Keratinocyte (primary cell): ENCODE results near the gene ANKRD6. TPM values are rescaled to one million over a fixed set of nuclear protein-coding genes. Genes with fewer than 3 reads are reported as not detected.

Source experiments
- DNase-seq: peaks from one replicate; pipeline ENCODE4 v3.0.0-alpha.2; 2011; ENCODE audit warnings: low read depth, missing footprints, low spot score
- FAIRE-seq: peaks from 2 replicates; lab custom pipeline; 2011; peaks lifted over from hg19 to GRCh38; lab: Jason Lieb, UNC
- H2AFZ ChIP-seq: 2 replicates; pipeline ENCODE4 v1.6.0; 2012; ENCODE audit warnings: low read length, control low read depth, inconsistent platforms; ENCODE audit not compliant: control insufficient read depth
- H3K27ac ChIP-seq: 2 replicates; pipeline ENCODE4 v1.5.1; 2011; ENCODE audit warnings: low read length; ENCODE audit not compliant: control insufficient read depth, insufficient read depth
- H3K27me3 ChIP-seq: 3 replicates; pipeline ENCODE4 v1.6.0; 2011; ENCODE audit warnings: low read length; ENCODE audit not compliant: control insufficient read depth, insufficient read depth; ENCODE audit errors: extremely low read depth
- H3K36me3 ChIP-seq, 2 experiments: 2 replicates in 1 of 2; 3 replicates in 1 of 2; pipeline ENCODE4 v1.5.1; 2011; ENCODE audit warnings: low read length in 2 of 2, mild to moderate bottlenecking in 1 of 2; ENCODE audit not compliant: control insufficient read depth in 2 of 2, insufficient read depth in 2 of 2; ENCODE audit errors: extremely low read depth in 1 of 2
- H3K4me1 ChIP-seq: 3 replicates; pipeline ENCODE4 v1.5.1; 2011; ENCODE audit warnings: low read length; ENCODE audit not compliant: control insufficient read depth, insufficient read depth; ENCODE audit errors: extremely low read depth
- H3K4me2 ChIP-seq: 3 replicates; pipeline ENCODE4 v1.6.0; 2011; ENCODE audit warnings: low read depth, low read length; ENCODE audit not compliant: control insufficient read depth, insufficient read depth; ENCODE audit errors: extremely low read depth
- H3K4me3 ChIP-seq, 3 experiments: fragments of 200-600 bp in 1 of 3; sonication (generic) in 1 of 3; 2 replicates in 2 of 3; 3 replicates in 1 of 3; pipeline ENCODE4 v1.5.1; 2011 to 2016; ENCODE audit warnings: low read length in 3 of 3, mild to moderate bottlenecking in 3 of 3, control low read depth in 2 of 3, inconsistent platforms in 1 of 3, low read depth in 1 of 3, mixed read lengths in 1 of 3, mixed run types in 1 of 3, moderate library complexity in 1 of 3; ENCODE audit not compliant: control insufficient read depth in 2 of 3, insufficient read depth in 2 of 3; ENCODE audit errors: extremely low read depth in 1 of 3
- H3K79me2 ChIP-seq: 2 replicates; pipeline ENCODE4 v1.6.0; 2012; ENCODE audit warnings: low read length; ENCODE audit not compliant: control insufficient read depth, insufficient read depth
- H3K9ac ChIP-seq: 3 replicates; pipeline ENCODE4 v1.6.0; 2011; ENCODE audit warnings: low read length; ENCODE audit not compliant: control insufficient read depth, insufficient read depth; ENCODE audit errors: extremely low read depth
- H3K9me1 ChIP-seq: 3 replicates; pipeline ENCODE4 v1.6.0; 2011; ENCODE audit warnings: low read length; ENCODE audit not compliant: control insufficient read depth, insufficient read depth; ENCODE audit errors: extremely low read depth
- H3K9me3 ChIP-seq: 2 replicates; pipeline ENCODE4 v1.5.1; 2012; ENCODE audit warnings: low read depth, low read length; ENCODE audit not compliant: control insufficient read depth
- H4K20me1 ChIP-seq: 3 replicates; pipeline ENCODE4 v1.6.0; 2011; ENCODE audit warnings: low read length; ENCODE audit not compliant: control insufficient read depth, insufficient read depth; ENCODE audit errors: extremely low read depth
- EZH2 ChIP-seq: IDR thresholded peaks from one replicate; pipeline ENCODE4 v1.6.1; 2012; ENCODE audit warnings: inconsistent platforms, mild to moderate bottlenecking, low read length, moderate library complexity
- dilution Hi-C: fragments of 300-500 bp; cut with MboI; formaldehyde crosslinking; loops from one replicate; pipeline ENCODE4 v1.7.0; 2020; ENCODE audit warnings: low sequenced_read_pairs; ENCODE audit not compliant: extremely low pct_ligation_motif_present
- polyA plus RNA-seq, 5 experiments: library from polyadenylated mRNA; depleted of rRNA in 3 of 5; stranded (reverse) in 3 of 5; stranded (forward) in 1 of 5; unstranded in 1 of 5; fragments of >200 nt; gene quantifications; 1 replicate in 1 of 5; 2 replicates in 3 of 5; 3 replicates in 1 of 5; pipeline versions ENCODE4 v1.2.1 to v1.2.3, GENCODE V29; 2011 to 2012; ENCODE audit warnings: missing spikeins in 2 of 5, low read depth in 1 of 5, low replicate concordance in 1 of 5
- TF ChIP-seq, protein P1 (sequence below), 3 experiments: IDR thresholded peaks in 1 of 3; conservative IDR thresholded peaks in 1 of 3; optimal IDR thresholded peaks in 1 of 3; 2 replicates in 2 of 3; 3 replicates in 1 of 3; pipeline versions ENCODE3 to v1.5.1; 2011; ENCODE audit warnings: low read length in 3 of 3, mild to moderate bottlenecking in 3 of 3, moderate library complexity in 2 of 3, control low read depth in 1 of 3, inconsistent platforms in 1 of 3; ENCODE audit not compliant: insufficient read depth in 2 of 3; ENCODE audit errors: extremely low read depth in 1 of 3

Gene ANKRD6
- polyA plus RNA-seq, 1 donor (not counting 4 experiments of a cell fraction or from before 2014, with no cell fraction given): 5.7 TPM

DNA sequence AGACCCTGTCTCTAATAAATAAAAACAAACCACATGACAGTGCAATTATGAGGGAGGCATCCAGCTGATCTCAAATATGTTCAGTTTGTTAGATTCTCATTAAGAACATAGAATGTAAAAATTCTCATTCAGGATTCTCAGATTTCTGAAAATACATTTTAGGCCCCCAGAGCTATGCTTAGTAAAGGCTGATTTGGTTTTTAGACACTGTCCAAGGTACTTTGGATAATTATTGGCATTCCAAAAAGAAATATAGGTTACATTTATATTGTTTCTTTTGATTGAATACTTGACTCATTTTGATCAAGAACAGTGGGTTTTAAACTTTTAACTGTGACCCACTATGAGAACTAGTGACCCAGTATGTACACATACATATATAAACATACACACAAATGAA lies 55.5 kb downstream of the ANKRD6 start:
- no peaks in the 10 kb centered on the region for H3K79me2 ChIP-seq
- H3K4me3 ChIP-seq: no peak overlapping the region
- DNase-seq: no peak
- H2AFZ ChIP-seq: no peak overlapping the region
- FAIRE-seq: no peak
- no peaks in the 10 kb centered on the region for H3K9me3 ChIP-seq
- no peak overlapping the region for H3K27ac ChIP-seq
- no peaks in the 10 kb centered on the region for H3K27me3 ChIP-seq
- H3K4me1 ChIP-seq: no peaks in the 10 kb centered on the region
- no peaks in the 10 kb centered on the region for H4K20me1 ChIP-seq
- H3K9ac ChIP-seq: no peak overlapping the region
- no peak overlapping the region for H3K4me2 ChIP-seq
- no peaks in the 10 kb centered on the region for H3K9me1 ChIP-seq
- dilution Hi-C loops: no loop called here
- TF ChIP-seq EZH2: no peak
- H3K36me3 ChIP-seq: no peaks in the 10 kb centered on the region

DNA sequence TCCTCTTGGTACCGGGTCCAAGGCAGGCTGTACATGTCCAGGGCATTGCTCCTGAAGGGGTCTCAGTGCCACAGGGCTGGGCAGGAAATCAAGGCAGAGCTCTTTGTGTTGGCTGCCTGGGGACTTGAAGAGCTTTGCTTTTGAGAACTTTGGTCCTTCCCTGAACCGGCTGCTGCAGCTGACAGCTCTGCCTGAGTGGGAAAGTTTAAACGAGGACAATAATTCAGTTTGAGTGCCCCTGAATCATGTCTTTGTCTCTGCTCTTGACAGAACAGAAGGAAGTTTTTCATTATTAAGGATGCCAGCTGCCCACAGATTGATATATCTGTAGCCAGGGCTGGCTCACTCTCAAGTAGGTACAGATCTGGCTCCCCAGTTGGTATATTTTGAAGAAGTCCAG lies 56.1 kb downstream of the ANKRD6 start:
- no peaks in the 10 kb centered on the region for H3K36me3 ChIP-seq
- dilution Hi-C loops: no loop called here
- H3K9me3 ChIP-seq: no peaks in the 10 kb centered on the region
- H3K4me2 ChIP-seq: no peak overlapping the region
- no peak overlapping the region for H3K27ac ChIP-seq
- H4K20me1 ChIP-seq: no peaks in the 10 kb centered on the region
- H3K9ac ChIP-seq: no peak overlapping the region
- H2AFZ ChIP-seq: no peak overlapping the region
- H3K27me3 ChIP-seq: no peaks in the 10 kb centered on the region
- H3K9me1 ChIP-seq: no peaks in the 10 kb centered on the region
- DNase-seq: no peak
- H3K79me2 ChIP-seq: no peaks in the 10 kb centered on the region
- no peaks in the 10 kb centered on the region for H3K4me1 ChIP-seq
- FAIRE-seq: no peak
- no peak overlapping the region for H3K4me3 ChIP-seq
- TF ChIP-seq, protein P1, sequence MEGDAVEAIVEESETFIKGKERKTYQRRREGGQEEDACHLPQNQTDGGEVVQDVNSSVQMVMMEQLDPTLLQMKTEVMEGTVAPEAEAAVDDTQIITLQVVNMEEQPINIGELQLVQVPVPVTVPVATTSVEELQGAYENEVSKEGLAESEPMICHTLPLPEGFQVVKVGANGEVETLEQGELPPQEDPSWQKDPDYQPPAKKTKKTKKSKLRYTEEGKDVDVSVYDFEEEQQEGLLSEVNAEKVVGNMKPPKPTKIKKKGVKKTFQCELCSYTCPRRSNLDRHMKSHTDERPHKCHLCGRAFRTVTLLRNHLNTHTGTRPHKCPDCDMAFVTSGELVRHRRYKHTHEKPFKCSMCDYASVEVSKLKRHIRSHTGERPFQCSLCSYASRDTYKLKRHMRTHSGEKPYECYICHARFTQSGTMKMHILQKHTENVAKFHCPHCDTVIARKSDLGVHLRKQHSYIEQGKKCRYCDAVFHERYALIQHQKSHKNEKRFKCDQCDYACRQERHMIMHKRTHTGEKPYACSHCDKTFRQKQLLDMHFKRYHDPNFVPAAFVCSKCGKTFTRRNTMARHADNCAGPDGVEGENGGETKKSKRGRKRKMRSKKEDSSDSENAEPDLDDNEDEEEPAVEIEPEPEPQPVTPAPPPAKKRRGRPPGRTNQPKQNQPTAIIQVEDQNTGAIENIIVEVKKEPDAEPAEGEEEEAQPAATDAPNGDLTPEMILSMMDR (optimal IDR thresholded peaks at IDR 0.05 in 1 of 3, IDR thresholded peaks at IDR 0.05 in 1 of 3, conservative IDR thresholded peaks at IDR 0.05 in 1 of 3; ENCODE audit: extremely low read depth in 1 of 3, insufficient read depth in 2 of 3, low read length in 3 of 3): no peak
- no peak for TF ChIP-seq EZH2

DNA sequence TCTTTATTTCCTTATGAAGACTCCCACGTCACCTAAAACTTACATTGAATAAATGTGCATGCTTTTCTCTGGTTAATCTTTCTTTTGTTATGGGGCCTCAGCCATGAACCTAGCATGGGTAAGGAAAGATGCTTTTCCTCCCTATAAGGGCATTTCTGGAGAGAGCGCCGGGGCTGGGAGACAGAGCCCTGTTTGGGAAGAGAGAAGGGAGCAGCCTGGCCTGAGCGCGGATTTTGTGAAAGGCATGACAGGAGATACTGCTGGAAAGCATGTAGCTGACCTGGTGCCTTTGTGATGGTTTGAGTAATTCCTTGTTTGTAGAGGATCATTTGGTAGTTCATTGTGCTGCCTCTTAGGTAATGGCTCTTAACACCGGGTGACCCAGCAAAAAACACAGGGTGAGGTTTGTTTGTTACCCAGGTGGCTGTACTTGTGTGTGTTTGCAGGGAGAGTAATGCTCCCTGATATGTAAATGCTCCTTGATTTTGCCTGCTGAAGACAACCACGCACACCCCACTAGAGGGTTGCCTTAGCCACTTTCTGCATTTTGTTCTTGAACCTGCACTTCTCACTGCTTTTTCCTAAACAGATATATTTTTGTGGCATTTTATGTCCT lies 59.2 kb downstream of the ANKRD6 start:
- H3K79me2 ChIP-seq: no peaks in the 10 kb centered on the region
- no peak overlapping the region for H3K27ac ChIP-seq
- no peaks in the 10 kb centered on the region for H4K20me1 ChIP-seq
- TF ChIP-seq, protein P1 (optimal IDR thresholded peaks at IDR 0.05 in 1 of 3, IDR thresholded peaks at IDR 0.05 in 1 of 3, conservative IDR thresholded peaks at IDR 0.05 in 1 of 3; ENCODE audit: extremely low read depth in 1 of 3, insufficient read depth in 2 of 3, low read length in 3 of 3): no peak
- TF ChIP-seq EZH2: no peak
- H3K9ac ChIP-seq: no peak overlapping the region
- dilution Hi-C loops: no loop called here
- DNase-seq: no peak
- no peaks in the 10 kb centered on the region for H3K4me1 ChIP-seq
- no peaks in the 10 kb centered on the region for H3K27me3 ChIP-seq
- no peak overlapping the region for H3K4me3 ChIP-seq
- H3K36me3 ChIP-seq: no peaks in the 10 kb centered on the region
- FAIRE-seq: no peak
- no peak overlapping the region for H3K4me2 ChIP-seq
- no peak overlapping the region for H2AFZ ChIP-seq
- H3K9me3 ChIP-seq: no peaks in the 10 kb centered on the region
- no peaks in the 10 kb centered on the region for H3K9me1 ChIP-seq
